Thoracic aorta (tissue), 2 donors: ENCODE data around the gene ACAD10. TPM values are rescaled to one million over a fixed set of nuclear protein-coding genes. Genes with fewer than 3 reads are reported as not detected.
"Not testable (repeated sequence)": the region's sequence is repeated elsewhere in the genome, so short reads cannot be mapped to it uniquely, and the experiment has no call there.

ENCODE experiments used
- ATAC-seq: fragments of 150-250 bp; one replicate; pipeline ENCODE4 v1.8.0; 2017; ENCODE audit warnings: low read depth; ENCODE audit not compliant: insufficient number of reproducible peaks, low FRiP score
- DNase-seq: peaks from one replicate; pipeline ENCODE4 v3.0.0-alpha.2; 2020; ENCODE audit warnings: low spot score
- H3K27ac ChIP-seq, 2 donors: fragments of 200-600 bp; sonication (generic); 1 replicate in 1 of 2; 2 replicates in 1 of 2; pipeline ENCODE4 v1.5.1; 2016; ENCODE audit warnings: mild to moderate bottlenecking in 2 of 2, moderate library complexity in 2 of 2
- H3K27me3 ChIP-seq: fragments of 200-600 bp; sonication (generic); replicated peaks from 2 replicates; pipeline ENCODE4 v1.6.0; 2016; ENCODE audit warnings: mild to moderate bottlenecking; ENCODE audit not compliant: insufficient read depth
- H3K36me3 ChIP-seq: fragments of 200-600 bp; sonication (generic); one replicate; pipeline ENCODE4 v1.5.1; 2016
- H3K4me1 ChIP-seq, 2 donors: fragments of 200-600 bp; sonication (generic); 1 replicate in 1 of 2; 2 replicates in 1 of 2; pipeline versions ENCODE4 v1.5.1 to v1.6.0; 2016; ENCODE audit warnings: low read depth in 2 of 2, mild to moderate bottlenecking in 1 of 2; ENCODE audit not compliant: control insufficient read depth in 1 of 2
- H3K4me3 ChIP-seq: fragments of 200-600 bp; sonication (generic); 2 replicates; pipeline ENCODE4 v1.5.1; 2016; ENCODE audit warnings: mild to moderate bottlenecking
- H3K9me3 ChIP-seq: fragments of 200-600 bp; sonication (generic); 2 replicates; pipeline ENCODE4 v1.5.1; 2016
- CTCF ChIP-seq: fragments of 200-600 bp; sonication (generic); IDR thresholded peaks from one replicate; pipeline ENCODE4 v1.5.1; 2019; ENCODE audit warnings: antibody characterized with exemption
- total RNA-seq, 2 donors: library from RNA; depleted of rRNA; stranded (reverse); fragments of >200 nt; gene quantifications; one replicate each; pipeline versions ENCODE4 v1.1.0 to v1.2.3, GENCODE V29; 2016

ACAD10 gene
- total RNA-seq, 2 donors from 2014 or later, result 15.8 to 17.6 TPM

- TF ChIP-seq CTCF, result no peak
- H3K27ac ChIP-seq, result peak overlapping the region; percentile 57 to 66
- ATAC-seq (no peak), DNase-seq (no peak)
- no peaks in the 10 kb centered on the region for H3K36me3 ChIP-seq
- peaks cover 11 to 44% of the 10 kb centered on the region in 2 donors for H3K4me1 ChIP-seq
- no peaks in the 10 kb centered on the region for H3K9me3 ChIP-seq
- no peaks in the 10 kb centered on the region for H3K27me3 ChIP-seq
- H3K4me3 ChIP-seq, result no peak overlapping the region
Observed at GRCh38 chr12:111758120-111758561, 72.3 kb downstream of the ACAD10 start.

GRCh38 chr12:111759271-111759670 lies 73.4 kb downstream of the ACAD10 start:
- no peaks in the 10 kb centered on the region for H3K9me3 ChIP-seq
- no peak overlapping the region for H3K27ac ChIP-seq
- ATAC-seq, result no peak
- H3K4me3 ChIP-seq, result no peak overlapping the region
- TF ChIP-seq CTCF, result no peak
- peaks cover 11 to 36% of the 10 kb centered on the region in 2 donors for H3K4me1 ChIP-seq
- DNase-seq, result no peak
- no peaks in the 10 kb centered on the region for H3K27me3 ChIP-seq
- H3K36me3 ChIP-seq, result no peaks in the 10 kb centered on the region

GRCh38 chr12:111759991-111760390 lies 74.1 kb downstream of the ACAD10 start:
- ATAC-seq (no peak), DNase-seq (no peak)
- TF ChIP-seq CTCF, result no peak
- Histone ChIP-seq H3K27me3 (no peaks in the 10 kb centered on the region), H3K27ac (no peak overlapping the region), H3K9me3 (no peaks in the 10 kb centered on the region), H3K36me3 (no peaks in the 10 kb centered on the region), H3K4me3 (no peak overlapping the region), H3K4me1 (peaks cover 11 to 36% of the 10 kb centered on the region in 2 donors)

GRCh38 chr12:111761099-111761498 lies 75.2 kb downstream of the ACAD10 start:
- no peak overlapping the region for H3K27ac ChIP-seq
- DNase-seq (no peak), ATAC-seq (no peak)
- H3K27me3 ChIP-seq, result no peaks in the 10 kb centered on the region
- H3K36me3 ChIP-seq, result no peaks in the 10 kb centered on the region
- H3K4me3 ChIP-seq, result no peak overlapping the region
- TF ChIP-seq CTCF, result no peak
- no peaks in the 10 kb centered on the region for H3K9me3 ChIP-seq
- H3K4me1 ChIP-seq, result peaks cover 11 to 31% of the 10 kb centered on the region in 2 donors

GRCh38 chr12:111761706-111762105 lies 75.9 kb downstream of the ACAD10 start:
- Histone ChIP-seq H3K9me3 (no peaks in the 10 kb centered on the region), H3K4me1 (peaks cover 7 to 29% of the 10 kb centered on the region in 2 donors), H3K36me3 (no peaks in the 10 kb centered on the region), H3K4me3 (no peak overlapping the region), H3K27ac (no peak overlapping the region), H3K27me3 (no peaks in the 10 kb centered on the region)
- TF ChIP-seq CTCF, result no peak
- ATAC-seq, result no peak
- no peak for DNase-seq

GRCh38 chr12:111763552-111763951 lies 77.7 kb downstream of the ACAD10 start:
- not testable (repeated sequence) for H3K36me3 ChIP-seq, H3K27ac ChIP-seq, H3K9me3 ChIP-seq, DNase-seq, ATAC-seq, H3K4me3 ChIP-seq, H3K27me3 ChIP-seq
- H3K4me1 ChIP-seq, result peaks cover 3 to 19% of the 10 kb centered on the region in 2 donors
